AG10803 (cell line): ENCODE results near the gene KRT5.

Source experiments
- DNase-seq: peaks from one replicate; pipeline ENCODE4 v3.0.0; 2010; ENCODE audit warnings: low read depth
- H3K4me3 ChIP-seq: 2 replicates; pipeline ENCODE4 v1.5.1; 2011; ENCODE audit warnings: mild to moderate bottlenecking, low read length, control low read depth
- TF ChIP-seq, protein P1 (sequence below): conservative IDR thresholded peaks from 2 replicates; pipeline ENCODE4 v1.5.1; 2011; ENCODE audit warnings: mild to moderate bottlenecking, low read length, control low read depth, inconsistent platforms

Gene KRT5

DNA sequence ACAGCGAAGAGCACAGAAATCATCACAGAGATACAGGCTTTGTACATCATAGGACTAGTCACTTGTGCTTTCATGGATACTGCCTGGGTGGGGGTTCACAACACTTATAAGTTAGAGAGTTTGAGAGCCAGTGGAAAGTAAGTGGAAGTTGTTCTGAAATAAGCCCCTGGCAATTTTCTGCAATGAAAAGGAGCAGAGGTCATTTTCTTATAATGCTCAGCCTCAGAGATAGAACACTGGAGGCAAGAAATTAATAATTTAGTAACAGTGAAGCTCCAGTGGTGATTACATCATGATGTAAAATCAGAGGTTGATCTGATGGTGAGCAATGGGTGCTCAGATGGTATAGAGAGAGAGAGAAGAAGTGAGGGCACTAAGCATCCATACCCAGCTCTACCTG lies 33.0 kb downstream of the KRT5 start:
- no peak for DNase-seq
- TF ChIP-seq, protein P1, sequence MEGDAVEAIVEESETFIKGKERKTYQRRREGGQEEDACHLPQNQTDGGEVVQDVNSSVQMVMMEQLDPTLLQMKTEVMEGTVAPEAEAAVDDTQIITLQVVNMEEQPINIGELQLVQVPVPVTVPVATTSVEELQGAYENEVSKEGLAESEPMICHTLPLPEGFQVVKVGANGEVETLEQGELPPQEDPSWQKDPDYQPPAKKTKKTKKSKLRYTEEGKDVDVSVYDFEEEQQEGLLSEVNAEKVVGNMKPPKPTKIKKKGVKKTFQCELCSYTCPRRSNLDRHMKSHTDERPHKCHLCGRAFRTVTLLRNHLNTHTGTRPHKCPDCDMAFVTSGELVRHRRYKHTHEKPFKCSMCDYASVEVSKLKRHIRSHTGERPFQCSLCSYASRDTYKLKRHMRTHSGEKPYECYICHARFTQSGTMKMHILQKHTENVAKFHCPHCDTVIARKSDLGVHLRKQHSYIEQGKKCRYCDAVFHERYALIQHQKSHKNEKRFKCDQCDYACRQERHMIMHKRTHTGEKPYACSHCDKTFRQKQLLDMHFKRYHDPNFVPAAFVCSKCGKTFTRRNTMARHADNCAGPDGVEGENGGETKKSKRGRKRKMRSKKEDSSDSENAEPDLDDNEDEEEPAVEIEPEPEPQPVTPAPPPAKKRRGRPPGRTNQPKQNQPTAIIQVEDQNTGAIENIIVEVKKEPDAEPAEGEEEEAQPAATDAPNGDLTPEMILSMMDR, result no peak
- H3K4me3 ChIP-seq, result no peak overlapping the region

- H3K4me3 ChIP-seq, result no peak overlapping the region
- no peak for DNase-seq
- TF ChIP-seq, protein P1, result no peak
Measured at GRCh38 chr12:52486166-52487105, 33.8 kb downstream of the KRT5 start.

DNA sequence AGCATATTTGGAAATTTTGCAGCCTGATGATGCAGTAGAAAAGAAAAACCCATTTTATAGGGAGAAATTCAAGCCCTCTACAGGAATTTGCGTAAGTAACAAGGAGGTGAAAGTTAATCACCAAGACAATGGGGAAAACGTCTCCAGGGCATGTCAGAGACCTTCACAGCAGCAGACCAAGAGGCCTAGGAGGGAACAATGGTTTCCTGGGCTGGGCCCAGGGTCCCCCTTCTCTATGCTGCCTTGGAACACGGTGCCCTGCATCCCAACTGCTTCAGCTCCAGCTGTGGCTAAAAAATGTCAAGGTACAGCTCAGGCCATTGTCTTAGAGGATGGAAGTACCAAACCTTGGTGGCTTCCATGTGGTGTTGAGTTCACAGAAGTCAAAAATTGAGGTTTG lies 40.1 kb downstream of the KRT5 start:
- H3K4me3 ChIP-seq, result no peak overlapping the region
- no peak for DNase-seq
- TF ChIP-seq, protein P1, result no peak

DNA sequence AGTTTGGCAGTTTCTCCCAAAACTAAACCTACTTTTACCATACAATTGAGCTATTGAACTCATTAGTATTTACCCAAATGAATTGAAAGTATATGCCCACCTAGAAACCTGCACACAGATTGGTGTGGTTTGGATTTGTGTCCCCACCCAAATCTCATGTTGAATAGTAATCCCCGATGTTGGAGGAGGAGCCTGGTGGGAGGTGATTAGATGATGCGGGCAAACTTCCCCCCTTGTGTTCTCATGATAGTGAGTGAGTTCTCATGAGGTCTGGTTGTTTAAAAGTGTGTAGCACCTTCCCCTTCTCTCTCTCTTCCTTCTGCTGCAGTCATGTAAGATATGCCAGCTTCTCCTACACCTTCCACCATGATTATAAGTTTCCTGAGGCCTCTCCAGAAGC lies 42.5 kb downstream of the KRT5 start:
- H3K4me3 ChIP-seq, result no peak overlapping the region
- DNase-seq, result no peak
- TF ChIP-seq, protein P1, result no peak

- TF ChIP-seq, protein P1, result no peak
- DNase-seq, result no peak
Measured at GRCh38 chr12:52474212-52474611, 46.0 kb downstream of the KRT5 start.

DNA sequence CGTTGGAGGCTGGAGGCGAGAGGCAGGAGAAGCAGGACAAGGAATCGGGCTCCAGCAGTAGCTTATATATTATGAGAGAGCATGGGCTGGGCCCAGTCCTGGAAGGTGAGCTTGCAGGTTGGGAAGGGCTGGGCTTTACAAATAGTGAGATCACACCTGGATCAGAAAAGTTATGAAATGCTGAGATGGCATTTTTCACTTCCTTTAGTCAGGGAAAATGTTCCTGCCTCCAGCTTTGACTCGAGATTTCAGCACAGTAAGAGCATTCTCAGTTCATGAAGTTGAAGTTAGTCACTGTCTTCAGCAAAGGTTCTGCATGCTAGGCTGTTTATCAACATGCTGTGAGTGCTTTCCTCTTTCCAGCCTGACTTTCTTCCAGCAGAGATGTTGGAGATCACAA lies 46.4 kb downstream of the KRT5 start, which contains the start of gene KRT6C:
Gene KRT6C, minus strand, starts transcription at position 38 of the 400 bp plus-strand sequence. CDS start 68 bp downstream, outside the sequence.
- DNase-seq, result no peak
- TF ChIP-seq, protein P1, result no peak
- H3K4me3 ChIP-seq, result no peak within 1 kb of the TSS

More at GRCh38 chr12:52474212-52474611, 46.0 kb downstream of the KRT5 start:
- H3K4me3 ChIP-seq, result no peak overlapping the region

DNA sequence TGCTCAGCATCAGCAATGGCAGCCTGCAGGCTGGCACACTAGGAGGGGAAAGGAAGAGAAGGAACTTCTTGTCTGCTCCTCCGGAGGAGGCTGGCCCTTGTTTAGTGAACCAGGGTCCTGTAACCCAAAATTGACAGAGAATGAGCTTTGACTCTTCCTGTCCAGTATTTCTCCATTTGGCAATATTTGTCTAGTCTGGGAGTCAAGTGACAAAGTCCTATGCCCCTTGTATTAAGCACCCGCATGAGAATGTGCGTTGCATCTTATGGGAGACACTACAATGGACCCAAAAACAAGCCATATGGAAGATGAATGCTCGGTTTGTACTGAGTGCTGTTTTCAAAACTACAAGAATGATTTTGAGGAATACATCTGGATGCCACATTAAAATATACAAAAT lies 50.3 kb downstream of the KRT5 start:
- no peak for DNase-seq
- TF ChIP-seq, protein P1, result no peak
- no peak overlapping the region for H3K4me3 ChIP-seq
